ENCODE data around the gene ZDHHC16. TPM values are rescaled to one million over a fixed set of nuclear protein-coding genes. Genes with fewer than 3 reads are reported as not detected.

Gene ZDHHC16
- total RNA-seq, result 10 to 100 TPM; 56.2 to 57.6 TPM
- 26.4 TPM for polyA plus RNA-seq

DNA sequence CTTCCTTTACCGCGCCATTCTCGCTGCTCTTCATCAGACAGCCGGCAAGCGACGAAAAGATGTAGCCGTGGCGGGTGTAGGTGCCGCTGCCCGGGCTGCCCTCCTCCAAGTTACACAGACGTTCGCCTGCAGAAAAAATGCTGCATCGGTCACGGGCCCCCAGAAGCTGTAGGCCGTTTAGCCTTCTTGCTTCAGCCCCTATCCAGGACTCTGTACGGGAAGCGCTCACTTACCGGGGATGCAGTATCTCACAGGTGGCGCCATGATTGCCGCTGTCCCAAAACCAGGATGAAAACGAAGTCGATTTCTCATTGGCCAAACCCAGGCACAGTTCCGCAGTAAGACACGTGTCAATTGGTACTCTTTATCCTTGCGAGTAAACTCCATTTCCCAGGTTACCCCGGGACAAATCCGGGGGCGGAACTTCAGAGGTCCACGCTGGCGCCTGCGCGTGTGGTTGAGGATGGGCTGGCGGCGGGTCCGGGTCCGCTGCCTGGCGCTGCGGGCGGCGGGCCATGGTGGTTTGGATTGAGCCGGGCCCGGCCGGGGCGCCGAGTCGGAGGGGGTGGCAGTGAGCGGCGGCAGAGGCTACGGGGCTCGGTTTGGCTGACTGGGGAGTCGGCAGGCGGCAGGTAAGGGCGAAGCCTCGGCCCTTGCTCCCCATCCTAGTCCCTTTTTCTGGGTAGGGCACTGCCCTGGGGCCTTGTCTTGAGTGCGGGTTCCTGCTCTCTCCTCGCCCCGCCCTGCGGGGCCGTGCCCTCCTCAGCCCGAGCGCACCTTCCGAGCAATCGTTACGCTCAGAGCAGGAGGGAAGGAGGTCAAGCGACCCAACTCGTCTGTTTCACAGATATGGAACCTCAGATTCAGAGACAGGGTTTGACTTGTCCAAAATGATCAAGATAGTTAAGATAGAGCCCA lies at the start of gene ZDHHC16, which contains the start of gene EXOSC1:
TSS of gene ZDHHC16 (plus strand) at position 454 of the 918 bp plus-strand sequence. CDS start 5,501 bp downstream, outside the sequence.
TSS of gene EXOSC1 (minus strand) at position 285 of the 918 bp plus-strand sequence. CDS start at position 264, 21 bp downstream.
- Mint-ChIP-seq H3K27me3 (no peaks in the 10 kb centered on the region), H3K9me3 (no peaks in the 10 kb centered on the region), H3K4me3 (peak within 1 kb of the TSS; percentile 98 to 100 (median 99)), H3K4me1 (peaks cover 45 to 59% (median 53%) of the 10 kb centered on the region in 3 donors), H3K36me3 (peaks cover 0 to 32% (median 6%) of the 10 kb centered on the region in 3 donors), H3K27ac (peak within 1 kb of the TSS; percentile 52 to 96 (median 90))
- Histone ChIP-seq H3K4me3 (ENCODE audit: low read length) (peak within 1 kb of the TSS; percentile 78), H3K4me1 (ENCODE audit: insufficient read depth, low read length) (peaks cover 21% of the 10 kb centered on the region), H3K27me3 (ENCODE audit: insufficient read depth, low read length, poor library complexity, severe bottlenecking) (no peaks in the 10 kb centered on the region), H3K9me3 (ENCODE audit: low read length) (no peaks in the 10 kb centered on the region), H3K27ac (ENCODE audit: low read depth, low read length) (peak within 1 kb of the TSS; percentile 67), H3K36me3 (ENCODE audit: insufficient read depth, low read length) (peaks cover 14% of the 10 kb centered on the region)
- CTCF ChIA-PET, result interaction anchor here (1.1 to 2.6 kb wide), 3 partner anchors 39 to 127 kb away, joined by 3 to 13 read pairs (median 3); partner anchors contain the start of genes FRAT1, MMS19 and UBTD1
- peak; percentile 81 to 92 (median 88) for DNase-seq
- POLR2A ChIA-PET, result interaction anchor here (0.6 to 1.3 kb wide), 3 partner anchors 27 to 126 kb away, joined by 3 to 6 read pairs (median 5); partner anchors contain the start of genes FRAT1 and RRP12

DNA sequence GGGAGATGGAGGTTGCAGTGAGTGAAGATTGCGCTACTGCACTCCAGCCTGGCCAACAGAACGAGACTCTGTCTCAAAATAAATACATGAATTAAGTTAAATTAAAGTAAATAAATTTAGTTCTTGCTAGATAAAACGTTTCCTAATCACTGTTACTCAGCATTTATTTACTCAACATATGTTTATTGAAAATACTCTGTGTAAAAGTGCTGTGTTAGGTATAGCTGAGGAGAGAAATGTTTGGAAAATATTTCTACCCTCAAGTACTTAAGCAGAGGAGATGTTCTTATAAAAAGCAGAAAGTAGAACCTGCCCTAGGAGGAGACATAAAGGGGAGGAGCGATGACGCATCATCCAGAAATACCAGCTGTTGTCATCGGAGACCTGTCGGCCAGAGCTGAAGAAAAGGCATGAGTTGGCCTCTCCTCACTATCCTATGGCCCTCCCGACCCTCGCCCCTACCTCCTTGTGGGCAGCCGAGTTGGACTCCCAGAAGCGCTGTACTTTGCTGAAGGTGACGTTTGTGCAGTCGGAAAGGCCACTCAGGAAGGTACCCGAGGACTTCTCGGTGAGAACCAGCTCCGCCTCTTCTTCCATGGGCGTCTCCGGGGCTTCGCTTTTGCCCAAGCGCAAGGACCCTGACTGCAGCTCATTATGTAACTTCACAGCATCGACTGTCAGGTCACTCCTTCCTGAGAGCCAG lies 46.0 kb upstream of the ZDHHC16 start:
- peak in 3 of 5 donors; percentile 14 to 69 (median 37) for DNase-seq
- H3K27ac ChIP-seq (ENCODE audit: low read depth, low read length), result peak overlapping the region; percentile 95
- H3K36me3 ChIP-seq (ENCODE audit: insufficient read depth, low read length), result no peaks in the 10 kb centered on the region
- CTCF ChIA-PET, result interaction anchor here (0.9 to 2.1 kb wide), 6 partner anchors 10 to 138 kb away, joined by 4 to 6 read pairs (median 4); partner anchors contain the start of genes ARHGAP19 and FRAT2
- no peaks in the 10 kb centered on the region for H3K9me3 ChIP-seq (ENCODE audit: low read length)
- H3K4me3 ChIP-seq (ENCODE audit: low read length), result peak overlapping the region; percentile 94
- peaks cover 0 to 20% (median 6%) of the 10 kb centered on the region in 3 donors for H3K36me3 Mint-ChIP-seq
- H3K4me1 Mint-ChIP-seq, result peaks cover 15 to 17% (median 17%) of the 10 kb centered on the region in 3 donors
- peaks cover 15% of the 10 kb centered on the region for H3K4me1 ChIP-seq (ENCODE audit: insufficient read depth, low read length)
- H3K9me3 Mint-ChIP-seq, result no peaks in the 10 kb centered on the region
- H3K27ac Mint-ChIP-seq, result peak overlapping the region; percentile 91 to 99 (median 98)
- POLR2A ChIA-PET, result no interaction called here
- H3K27me3 Mint-ChIP-seq, result no peaks in the 10 kb centered on the region
- peak overlapping the region; percentile 88 to 97 (median 95) for H3K4me3 Mint-ChIP-seq
- H3K27me3 ChIP-seq (ENCODE audit: insufficient read depth, low read length, poor library complexity, severe bottlenecking), result no peaks in the 10 kb centered on the region

DNA sequence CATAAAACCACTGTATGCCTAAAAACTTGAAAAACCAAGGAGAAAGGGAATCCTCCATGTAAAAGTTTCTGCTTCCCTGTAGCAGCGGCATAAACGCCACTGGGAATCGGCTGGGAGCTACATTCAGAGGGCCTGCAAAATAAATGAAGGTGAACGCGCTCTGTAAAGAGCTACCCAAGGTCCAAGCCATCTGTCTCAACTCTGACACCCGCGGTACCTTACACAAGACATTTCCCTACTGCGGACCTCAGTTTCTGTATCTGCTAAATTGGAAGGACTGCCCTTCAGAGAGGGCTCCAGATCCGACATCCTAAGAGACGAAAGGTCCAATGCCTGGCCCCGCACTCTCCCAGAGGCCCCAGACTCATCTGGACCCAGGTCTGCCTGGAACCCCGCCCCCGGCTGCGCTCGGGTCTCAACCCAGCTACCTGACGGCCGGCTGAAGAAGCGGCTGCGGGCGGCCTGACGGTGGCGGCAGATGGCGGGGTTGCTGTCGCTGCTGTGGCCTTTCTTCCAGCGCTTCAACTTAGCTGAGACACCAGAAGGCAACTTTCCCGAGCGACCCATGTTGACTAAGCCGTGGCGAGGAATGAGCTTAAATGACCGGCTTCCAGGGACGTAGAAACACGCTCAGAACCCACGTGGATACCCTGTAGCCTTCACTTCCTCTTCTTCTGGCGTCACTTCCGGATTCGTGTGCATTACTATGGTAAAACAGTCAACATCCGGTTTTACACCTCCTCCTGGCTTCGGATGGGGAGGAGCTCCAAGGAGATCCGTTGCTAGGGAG lies 45.1 kb upstream of the ZDHHC16 start, which contains the start of gene RRP12:
TSS of gene RRP12 (minus strand) at position 676 of the 790 bp plus-strand sequence. CDS start at position 567, 109 bp downstream.
- no peaks in the 10 kb centered on the region for H3K27me3 Mint-ChIP-seq
- CTCF ChIA-PET, result interaction anchor here (0.6 to 2.1 kb wide), 12 partner anchors 9 to 152 kb away, joined by 3 to 6 read pairs (median 4); partner anchors contain the start of genes ARHGAP19, FRAT1 and FRAT2
- Histone ChIP-seq H3K36me3 (ENCODE audit: insufficient read depth, low read length) (no peaks in the 10 kb centered on the region), H3K4me1 (ENCODE audit: insufficient read depth, low read length) (peaks cover 15% of the 10 kb centered on the region), H3K4me3 (ENCODE audit: low read length) (peak within 1 kb of the TSS; percentile 94), H3K9me3 (ENCODE audit: low read length) (no peaks in the 10 kb centered on the region), H3K27ac (ENCODE audit: low read depth, low read length) (peak within 1 kb of the TSS; percentile 95), H3K27me3 (ENCODE audit: insufficient read depth, low read length, poor library complexity, severe bottlenecking) (no peaks in the 10 kb centered on the region)
- H3K4me3 Mint-ChIP-seq, result peak within 1 kb of the TSS; percentile 88 to 97 (median 95)
- H3K36me3 Mint-ChIP-seq, result peaks cover 0 to 18% (median 6%) of the 10 kb centered on the region in 3 donors
- no peaks in the 10 kb centered on the region for H3K9me3 Mint-ChIP-seq
- peak within 1 kb of the TSS; percentile 91 to 99 (median 98) for H3K27ac Mint-ChIP-seq
- peak; percentile 66 to 95 (median 91) for DNase-seq
- H3K4me1 Mint-ChIP-seq, result peaks cover 15 to 17% (median 17%) of the 10 kb centered on the region in 3 donors
- POLR2A ChIA-PET, result interaction anchor here (0.5 to 1.3 kb wide), 9 partner anchors 9 to 287 kb away, joined by 3 to 8 read pairs (median 5); partner anchors contain the start of genes AVPI1, FRAT1 and UBTD1

DNA sequence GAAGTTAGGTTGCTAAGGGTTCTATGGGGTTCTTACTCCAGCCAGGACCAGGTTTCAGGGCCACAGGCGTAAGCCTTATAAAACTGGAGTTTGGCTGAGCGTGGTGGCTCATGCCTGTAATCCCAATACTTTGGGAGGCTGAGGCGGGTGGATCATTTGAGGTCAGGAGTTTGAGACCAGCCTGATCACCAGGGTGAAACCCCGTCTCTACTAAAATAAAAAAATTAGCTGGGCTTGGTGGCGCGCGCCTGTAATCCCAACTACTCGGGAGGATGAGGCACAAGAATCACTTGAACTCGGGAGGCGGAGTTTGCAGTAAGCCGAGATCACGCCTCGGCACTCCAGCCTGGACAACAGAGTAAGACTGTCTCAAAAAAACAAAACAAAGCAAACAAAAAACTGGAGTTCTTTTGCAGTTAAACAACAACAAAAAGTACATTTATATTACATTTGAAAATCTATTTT lies 44.5 kb upstream of the ZDHHC16 start:
- H3K27me3 ChIP-seq (ENCODE audit: insufficient read depth, low read length, poor library complexity, severe bottlenecking), result no peaks in the 10 kb centered on the region
- H3K36me3 ChIP-seq (ENCODE audit: insufficient read depth, low read length), result no peaks in the 10 kb centered on the region
- H3K27ac ChIP-seq (ENCODE audit: low read depth, low read length), result peak overlapping the region; percentile 95
- no peak for DNase-seq
- Mint-ChIP-seq H3K9me3 (no peaks in the 10 kb centered on the region), H3K4me1 (peaks cover 15 to 17% (median 17%) of the 10 kb centered on the region in 3 donors), H3K27ac (peak overlapping the region; percentile 91 to 99 (median 97)), H3K27me3 (no peaks in the 10 kb centered on the region), H3K36me3 (peaks cover 0 to 12% (median 0%) of the 10 kb centered on the region in 3 donors), H3K4me3 (peak overlapping the region; percentile 88 to 97 (median 95))
- ChIA-PET POLR2A (interaction anchor here (0.8 to 1.3 kb wide), 8 partner anchors 9 to 286 kb away, joined by 3 to 8 read pairs (median 5); partner anchors contain the start of genes AVPI1, FRAT1 and UBTD1), CTCF (interaction anchor here (0.6 to 2.1 kb wide), 11 partner anchors 8 to 151 kb away, joined by 3 to 6 read pairs (median 4); partner anchors contain the start of genes ARHGAP19 and FRAT1)
- H3K4me3 ChIP-seq (ENCODE audit: low read length), result peak overlapping the region; percentile 94
- H3K4me1 ChIP-seq (ENCODE audit: insufficient read depth, low read length), result peaks cover 15% of the 10 kb centered on the region
- no peaks in the 10 kb centered on the region for H3K9me3 ChIP-seq (ENCODE audit: low read length)

- peak overlapping the region in 1 of 8 donors; percentile 68 for H3K27ac Mint-ChIP-seq
- H3K4me3 Mint-ChIP-seq, result no peak overlapping the region
- H3K27ac ChIP-seq (ENCODE audit: low read depth, low read length), result no peak overlapping the region
- ChIA-PET POLR2A (no interaction called here), CTCF (interaction anchor here (1.2 to 1.3 kb wide), 2 partner anchors 15 to 126 kb away, joined by 3 to 4 read pairs; no protein-coding TSS in a partner anchor)
- peaks cover 22 to 27% (median 24%) of the 10 kb centered on the region in 3 donors for H3K4me1 Mint-ChIP-seq
- no peaks in the 10 kb centered on the region for H3K9me3 ChIP-seq (ENCODE audit: low read length)
- no peaks in the 10 kb centered on the region for H3K27me3 ChIP-seq (ENCODE audit: insufficient read depth, low read length, poor library complexity, severe bottlenecking)
- H3K4me1 ChIP-seq (ENCODE audit: insufficient read depth, low read length), result peaks cover 21% of the 10 kb centered on the region
- no peak overlapping the region for H3K4me3 ChIP-seq (ENCODE audit: low read length)
- H3K36me3 ChIP-seq (ENCODE audit: insufficient read depth, low read length), result no peaks in the 10 kb centered on the region
- no peak for DNase-seq
- no peaks in the 10 kb centered on the region for H3K27me3 Mint-ChIP-seq
- H3K36me3 Mint-ChIP-seq, result peaks cover 0 to 7% (median 0%) of the 10 kb centered on the region in 3 donors
- no peaks in the 10 kb centered on the region for H3K9me3 Mint-ChIP-seq
Measured at GRCh38 chr10:97404044-97404443, 41.9 kb upstream of the ZDHHC16 start.

DNA sequence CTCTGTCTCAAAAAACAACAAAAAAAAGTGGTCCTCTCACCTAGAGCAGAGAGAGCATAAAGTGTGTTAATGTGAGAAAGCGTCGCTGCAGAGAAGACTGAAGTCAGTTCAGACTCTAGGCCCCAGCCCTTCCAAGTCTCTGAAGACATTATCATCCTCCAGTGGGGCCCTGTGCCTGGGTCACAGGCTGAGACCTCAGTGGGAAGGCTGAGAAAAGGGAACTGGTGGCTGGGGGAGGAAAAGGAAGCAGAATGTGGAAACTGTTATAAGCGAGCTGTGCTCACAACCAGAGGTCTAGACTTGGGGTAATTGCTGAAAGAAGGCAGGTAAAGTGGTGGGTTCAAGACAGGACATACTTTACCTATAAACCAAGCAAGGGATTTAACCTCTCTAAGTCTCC lies 39.9 kb upstream of the ZDHHC16 start:
- Histone ChIP-seq H3K4me3 (ENCODE audit: low read length) (no peak overlapping the region), H3K4me1 (ENCODE audit: insufficient read depth, low read length) (peaks cover 11% of the 10 kb centered on the region), H3K9me3 (ENCODE audit: low read length) (no peaks in the 10 kb centered on the region), H3K27ac (ENCODE audit: low read depth, low read length) (no peak overlapping the region), H3K27me3 (ENCODE audit: insufficient read depth, low read length, poor library complexity, severe bottlenecking) (no peaks in the 10 kb centered on the region), H3K36me3 (ENCODE audit: insufficient read depth, low read length) (no peaks in the 10 kb centered on the region)
- Mint-ChIP-seq H3K27me3 (no peaks in the 10 kb centered on the region), H3K4me3 (no peak overlapping the region), H3K4me1 (peaks cover 11 to 14% (median 14%) of the 10 kb centered on the region in 3 donors), H3K27ac (peak overlapping the region in 3 of 8 donors; percentile 6 to 47 (median 11)), H3K9me3 (no peaks in the 10 kb centered on the region), H3K36me3 (peaks cover 0 to 2% (median 0%) of the 10 kb centered on the region in 3 donors)
- no peak for DNase-seq
- CTCF ChIA-PET, result interaction anchor here (1.0 to 1.8 kb wide), 3 partner anchors 8 to 39 kb away, joined by 3 to 13 read pairs (median 4); partner anchors contain the start of genes EXOSC1 and ZDHHC16
- POLR2A ChIA-PET, result no interaction called here
